ENCODE measurements around the gene MRPL2.

MRPL2 gene

DNA sequence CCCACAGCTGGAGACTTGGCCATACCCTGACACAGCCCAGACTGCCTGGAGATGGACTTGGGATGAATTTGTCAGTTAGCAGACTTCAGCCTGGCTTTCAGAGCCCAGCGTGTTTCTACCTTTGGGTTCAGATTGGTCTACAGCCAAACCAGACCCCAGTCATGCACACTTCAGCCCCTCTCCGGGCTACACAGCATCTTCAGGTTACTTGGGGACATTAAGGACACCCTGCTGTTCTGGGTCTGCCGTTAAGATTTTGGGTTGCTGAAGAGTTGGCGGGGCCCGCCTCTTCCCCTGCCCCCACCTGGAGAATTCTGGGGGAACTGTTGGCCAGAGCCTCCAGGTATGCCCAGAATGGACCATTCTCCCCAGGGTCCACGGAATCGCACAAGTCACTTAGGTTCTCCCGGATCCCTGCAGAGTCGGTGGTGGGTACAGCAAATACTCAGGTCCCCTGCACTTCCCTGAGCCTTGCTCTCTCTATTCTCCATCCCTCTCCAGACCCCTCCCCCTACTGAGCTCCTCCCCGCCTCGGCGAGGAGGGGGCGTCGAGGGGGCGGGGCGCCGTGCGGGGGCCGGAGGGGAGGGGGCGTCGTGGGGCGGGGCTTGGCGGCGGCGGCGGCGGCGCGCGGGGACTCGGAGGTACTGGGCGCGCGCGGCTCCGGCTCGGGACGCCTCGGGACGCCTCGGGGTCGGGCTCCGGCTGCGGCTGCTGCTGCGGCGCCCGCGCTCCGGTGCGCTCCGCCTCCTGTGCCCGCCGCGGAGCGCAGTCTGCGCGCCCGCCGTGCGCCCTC lies 16.6 kb upstream of the MRPL2 start, which contains the start of gene PTK7:
TSS of gene PTK7 (plus strand) at position 645 of the 794 bp plus-strand sequence. CDS start 175 bp downstream, outside the sequence.
- DNase-seq (ENCODE audit: low spot score) = no peak
- Histone ChIP-seq H3K27ac (no peak within 1 kb of the TSS), H3K4me3 (peak within 1 kb of the TSS; percentile 74)

GRCh38 chr6:43074847-43075669 lies 15.8 kb upstream of the MRPL2 start:
- TF ChIP-seq, protein P1, sequence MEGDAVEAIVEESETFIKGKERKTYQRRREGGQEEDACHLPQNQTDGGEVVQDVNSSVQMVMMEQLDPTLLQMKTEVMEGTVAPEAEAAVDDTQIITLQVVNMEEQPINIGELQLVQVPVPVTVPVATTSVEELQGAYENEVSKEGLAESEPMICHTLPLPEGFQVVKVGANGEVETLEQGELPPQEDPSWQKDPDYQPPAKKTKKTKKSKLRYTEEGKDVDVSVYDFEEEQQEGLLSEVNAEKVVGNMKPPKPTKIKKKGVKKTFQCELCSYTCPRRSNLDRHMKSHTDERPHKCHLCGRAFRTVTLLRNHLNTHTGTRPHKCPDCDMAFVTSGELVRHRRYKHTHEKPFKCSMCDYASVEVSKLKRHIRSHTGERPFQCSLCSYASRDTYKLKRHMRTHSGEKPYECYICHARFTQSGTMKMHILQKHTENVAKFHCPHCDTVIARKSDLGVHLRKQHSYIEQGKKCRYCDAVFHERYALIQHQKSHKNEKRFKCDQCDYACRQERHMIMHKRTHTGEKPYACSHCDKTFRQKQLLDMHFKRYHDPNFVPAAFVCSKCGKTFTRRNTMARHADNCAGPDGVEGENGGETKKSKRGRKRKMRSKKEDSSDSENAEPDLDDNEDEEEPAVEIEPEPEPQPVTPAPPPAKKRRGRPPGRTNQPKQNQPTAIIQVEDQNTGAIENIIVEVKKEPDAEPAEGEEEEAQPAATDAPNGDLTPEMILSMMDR (IDR thresholded peaks at IDR 0.05) = no peak
- Histone ChIP-seq H3K27ac (no peak overlapping the region), H3K4me3 (no peak overlapping the region)
- DNase-seq (ENCODE audit: low spot score) = no peak

More for the DNA sequence above, 16.6 kb upstream of the MRPL2 start, which contains the start of gene PTK7:
- TF ChIP-seq, protein P1 (IDR thresholded peaks at IDR 0.05) = no peak

DNA sequence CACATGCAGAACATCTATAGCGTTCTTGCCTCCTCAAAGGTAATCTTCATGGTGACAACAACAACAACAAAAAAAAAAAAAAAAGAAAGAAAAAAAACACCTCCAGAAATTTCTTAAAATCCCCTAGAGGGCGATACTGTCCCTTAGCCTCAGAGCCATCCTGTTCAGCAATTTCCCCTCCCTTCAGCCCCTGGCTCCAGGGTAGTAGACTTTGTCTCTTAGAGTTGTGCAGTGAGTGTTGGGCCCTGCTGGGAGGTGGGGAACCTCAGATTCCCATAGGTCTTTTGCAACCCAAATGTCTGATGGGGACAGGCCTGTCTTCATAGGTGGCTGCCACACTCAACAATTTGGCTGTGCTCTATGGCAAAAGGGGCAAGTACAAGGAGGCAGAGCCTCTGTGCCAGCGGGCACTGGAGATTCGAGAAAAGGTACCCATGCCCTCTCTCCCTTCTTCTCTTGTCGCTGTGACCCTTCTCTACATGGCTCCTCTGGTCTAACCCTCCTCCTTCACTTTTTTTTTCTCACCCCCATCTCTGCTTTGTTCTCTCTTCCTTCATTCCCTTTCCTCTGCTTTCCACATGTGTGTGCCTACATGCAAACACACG lies 10.9 kb upstream of the MRPL2 start:
- Histone ChIP-seq H3K27ac (no peak overlapping the region), H3K4me3 (no peak overlapping the region)
- no peak for DNase-seq (ENCODE audit: low spot score)
- TF ChIP-seq, protein P1 (IDR thresholded peaks at IDR 0.05) = no peak

DNA sequence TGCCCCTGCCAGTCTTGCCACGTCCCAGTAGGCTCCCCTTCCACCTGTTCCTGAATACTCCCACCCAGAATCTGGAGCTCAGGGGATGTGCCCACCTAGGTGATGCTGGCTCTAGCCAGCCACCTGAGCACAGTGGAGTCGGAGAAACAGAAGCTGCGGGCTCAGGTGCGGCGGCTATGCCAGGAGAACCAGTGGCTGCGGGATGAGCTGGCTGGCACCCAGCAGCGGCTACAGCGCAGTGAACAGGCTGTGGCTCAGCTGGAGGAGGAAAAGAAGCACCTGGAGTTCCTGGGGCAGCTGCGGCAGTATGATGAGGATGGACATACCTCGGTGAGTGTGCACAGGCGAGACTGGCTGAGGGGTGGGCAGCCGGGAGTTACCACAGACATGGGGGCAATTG lies 3.6 kb upstream of the MRPL2 start:
- Histone ChIP-seq H3K4me3 (no peak overlapping the region), H3K27ac (no peak overlapping the region)
- TF ChIP-seq, protein P1 (IDR thresholded peaks at IDR 0.05) = no peak
- no peak for DNase-seq (ENCODE audit: low spot score)

DNA sequence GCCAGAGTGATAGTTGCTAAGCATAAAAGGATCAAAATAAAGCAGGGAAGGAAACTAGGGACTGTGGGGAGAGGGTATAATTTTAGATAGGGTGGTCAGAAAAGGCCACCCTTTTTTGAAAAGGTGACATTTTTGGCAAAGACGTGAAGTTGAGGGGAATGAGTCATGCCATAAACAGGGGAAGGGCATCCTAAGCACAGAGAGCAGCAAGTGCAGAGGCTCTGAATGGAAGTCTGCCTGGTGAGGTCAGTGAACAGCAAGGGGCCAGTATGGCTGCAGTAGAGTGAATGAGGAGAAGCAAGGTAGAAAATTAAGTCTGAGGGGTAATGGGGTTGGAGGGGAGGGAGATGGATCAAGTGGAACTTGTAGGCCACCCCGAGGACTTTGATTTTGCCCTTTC lies 2.6 kb upstream of the MRPL2 start:
- H3K4me3 ChIP-seq = no peak overlapping the region
- DNase-seq (ENCODE audit: low spot score) = no peak
- TF ChIP-seq, protein P1 (IDR thresholded peaks at IDR 0.05) = no peak
- H3K27ac ChIP-seq = no peak overlapping the region

- TF ChIP-seq, protein P1 (IDR thresholded peaks at IDR 0.05) = no peak
- H3K27ac ChIP-seq = no peak overlapping the region
- peak overlapping the region; percentile 84 for H3K4me3 ChIP-seq
- no peak for DNase-seq (ENCODE audit: low spot score)
These were observed 1.8 kb upstream of the MRPL2 start for GRCh38 chr6:43060755-43061633.
